Measurements from ENCODE around the gene ZNF683.
"Not testable (repeated sequence)": the region's sequence is repeated elsewhere in the genome, so short reads cannot be mapped to it uniquely, and the experiment has no call there.

The ZNF683 gene

DNA sequence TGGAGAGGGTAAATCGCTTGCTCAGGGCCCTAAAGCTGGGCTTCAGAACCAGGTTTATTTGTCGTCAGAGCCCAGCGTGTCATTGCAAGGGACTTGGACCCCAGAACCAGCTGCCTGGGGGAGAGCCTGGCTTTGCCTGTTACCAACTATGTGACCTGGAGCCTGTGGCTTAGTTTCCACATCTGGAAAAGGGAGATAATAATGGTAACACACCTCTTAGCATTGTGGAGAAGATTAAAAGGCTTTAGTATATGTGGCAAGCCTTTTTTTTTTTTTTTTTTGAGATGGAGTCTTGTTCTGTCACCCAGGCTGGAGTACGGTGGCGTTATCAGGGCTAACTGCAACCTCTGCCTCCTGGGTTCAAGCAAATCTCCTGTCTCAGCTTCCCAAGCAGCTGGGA lies 42.3 kb downstream of the ZNF683 start:
- Mint-ChIP-seq H3K27me3 (peaks cover 27% of the 10 kb centered on the region), H3K27ac (no peak overlapping the region), H3K4me3 (no peak overlapping the region), H3K9me3 (no peaks in the 10 kb centered on the region), H3K4me1 (peaks cover 6% of the 10 kb centered on the region), H3K36me3 (peaks cover 2% of the 10 kb centered on the region)
- CTCF ChIA-PET, result interaction anchor here (1.1 to 19.9 kb wide), 3 partner anchors 9 to 48 kb away, joined by 3 to 632 read pairs (median 6); partner anchors contain the start of gene SH3BGRL3
- no peak for DNase-seq

- H3K36me3 Mint-ChIP-seq, H3K27ac Mint-ChIP-seq, H3K4me1 Mint-ChIP-seq, H3K9me3 Mint-ChIP-seq, H3K4me3 Mint-ChIP-seq, DNase-seq: not testable (repeated sequence)
- peaks cover 20% of the 10 kb centered on the region for H3K27me3 Mint-ChIP-seq
- CTCF ChIA-PET, result interaction anchor here (0.6 to 19.9 kb wide), 5 partner anchors 29 to 168 kb away, joined by 3 to 632 read pairs (median 3); partner anchors contain the start of gene SH3BGRL3
These were observed 43.2 kb downstream of the ZNF683 start for GRCh38 chr1:26329380-26329779.

DNA sequence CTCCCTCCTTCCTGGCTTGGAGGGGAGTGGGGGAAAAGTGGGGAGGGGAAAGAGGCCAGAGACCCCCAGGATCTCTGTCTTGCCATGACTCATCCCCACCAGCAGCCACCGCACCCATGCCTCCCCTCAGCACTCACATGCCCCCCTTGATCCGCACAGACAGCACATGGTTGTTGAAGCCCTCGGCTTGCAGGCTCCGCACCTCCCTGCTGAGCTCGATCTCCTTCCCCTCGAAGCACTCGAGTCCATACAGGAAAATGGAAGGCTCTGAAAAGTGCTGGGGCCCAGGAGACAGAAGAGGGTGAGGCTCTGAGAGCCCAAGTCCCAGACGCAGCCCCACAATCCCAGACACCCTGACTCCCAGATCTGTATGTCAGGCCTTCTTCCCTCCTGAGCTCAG lies 44.0 kb downstream of the ZNF683 start:
- peaks cover 6% of the 10 kb centered on the region for H3K4me1 Mint-ChIP-seq
- CTCF ChIA-PET, result interaction anchor here (0.7 to 19.9 kb wide), 5 partner anchors 22 to 89 kb away, joined by 3 to 632 read pairs (median 3); partner anchors contain the start of gene SH3BGRL3

DNA sequence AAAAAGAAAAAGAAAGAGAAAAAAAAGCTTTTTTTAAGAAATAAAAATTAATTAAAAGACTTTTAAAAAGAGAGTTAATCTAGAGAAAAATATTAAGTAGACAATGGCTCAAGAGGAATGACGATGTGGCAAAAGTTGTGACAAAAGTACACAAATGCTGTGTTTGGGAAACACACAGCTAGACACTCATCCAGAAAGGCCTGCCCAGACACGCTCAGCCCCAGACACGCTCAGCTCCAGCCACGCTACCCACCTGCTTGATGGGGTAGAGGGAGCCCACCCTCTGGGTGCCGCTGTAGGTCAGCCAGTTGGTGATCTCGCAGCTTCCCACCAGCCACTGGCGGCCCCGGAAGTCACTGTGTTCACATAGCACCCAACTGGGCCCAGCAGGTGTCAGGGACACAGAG lies 44.6 kb downstream of the ZNF683 start:
- H3K27ac Mint-ChIP-seq, result no peak overlapping the region
- DNase-seq, result no peak
- peaks cover 14% of the 10 kb centered on the region for H3K36me3 Mint-ChIP-seq
- no peak overlapping the region for H3K4me3 Mint-ChIP-seq
- CTCF ChIA-PET, result interaction anchor here (0.7 to 19.9 kb wide), 3 partner anchors 46 to 89 kb away, joined by 3 to 632 read pairs (median 3); partner anchors contain the start of gene SH3BGRL3
- H3K9me3 Mint-ChIP-seq, result no peaks in the 10 kb centered on the region
- peaks cover 12% of the 10 kb centered on the region for H3K4me1 Mint-ChIP-seq
- H3K27me3 Mint-ChIP-seq, result peaks cover 9% of the 10 kb centered on the region

More for the DNA sequence above, 44.0 kb downstream of the ZNF683 start:
- DNase-seq, result no peak
- H3K9me3 Mint-ChIP-seq, result no peaks in the 10 kb centered on the region
- H3K4me3 Mint-ChIP-seq, result no peak overlapping the region
- peaks cover 9% of the 10 kb centered on the region for H3K36me3 Mint-ChIP-seq
- peaks cover 15% of the 10 kb centered on the region for H3K27me3 Mint-ChIP-seq
- no peak overlapping the region for H3K27ac Mint-ChIP-seq

- Mint-ChIP-seq H3K27me3 (no peaks in the 10 kb centered on the region), H3K9me3 (no peaks in the 10 kb centered on the region), H3K4me3 (no peak overlapping the region), H3K4me1 (peaks cover 41% of the 10 kb centered on the region), H3K36me3 (peaks cover 39% of the 10 kb centered on the region), H3K27ac (no peak overlapping the region)
- DNase-seq, result no peak
- CTCF ChIA-PET, result interaction anchor here (1.1 to 19.9 kb wide), 3 partner anchors 37 to 42 kb away, joined by 3 to 632 read pairs (median 59); partner anchors contain the start of gene SH3BGRL3
These were observed 48.0 kb downstream of the ZNF683 start for GRCh38 chr1:26324550-26324949.

- Mint-ChIP-seq H3K27me3 (no peaks in the 10 kb centered on the region), H3K27ac (no peak overlapping the region), H3K4me1 (peaks cover 44% of the 10 kb centered on the region), H3K9me3 (no peaks in the 10 kb centered on the region), H3K36me3 (peaks cover 51% of the 10 kb centered on the region), H3K4me3 (no peak overlapping the region)
- no peak for DNase-seq
- CTCF ChIA-PET, result interaction anchor here (0.5 to 19.9 kb wide), 8 partner anchors 38 to 154 kb away, joined by 4 to 632 read pairs (median 22); partner anchors contain the start of genes C1orf232, CEP85, SH3BGRL3 and ZNF593
These were observed 49.2 kb downstream of the ZNF683 start for GRCh38 chr1:26323382-26323781.

DNA sequence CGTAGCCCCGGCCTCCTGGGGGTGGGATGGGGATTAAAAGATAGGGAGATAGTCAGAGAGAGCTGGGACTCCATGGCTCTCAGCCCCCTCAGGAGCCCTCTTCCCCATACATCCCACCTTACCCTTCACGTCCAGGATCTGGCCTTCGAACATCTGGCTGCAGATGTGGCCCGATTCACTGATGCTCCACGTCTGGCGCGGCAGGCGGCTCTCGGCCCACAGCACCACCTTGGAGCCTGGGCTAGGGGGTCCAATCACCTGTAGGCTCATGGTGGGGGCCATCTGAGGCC lies 50.6 kb downstream of the ZNF683 start:
- Mint-ChIP-seq H3K4me1 (peaks cover 52% of the 10 kb centered on the region), H3K4me3 (no peak overlapping the region), H3K27ac (no peak overlapping the region), H3K36me3 (peaks cover 59% of the 10 kb centered on the region), H3K27me3 (no peaks in the 10 kb centered on the region), H3K9me3 (no peaks in the 10 kb centered on the region)
- DNase-seq, result no peak
- CTCF ChIA-PET, result interaction anchor here (0.6 to 19.9 kb wide), 15 partner anchors 8 to 195 kb away, joined by 3 to 632 read pairs (median 13); partner anchors contain the start of genes C1orf232, CATSPER4, CEP85 and SH3BGRL3

GRCh38 chr1:26321315-26322041 lies 51.1 kb downstream of the ZNF683 start:
- H3K4me1 Mint-ChIP-seq, result peaks cover 58% of the 10 kb centered on the region
- peak; percentile 97 for DNase-seq
- peaks cover 59% of the 10 kb centered on the region for H3K36me3 Mint-ChIP-seq
- no peaks in the 10 kb centered on the region for H3K27me3 Mint-ChIP-seq
- H3K9me3 Mint-ChIP-seq, result no peaks in the 10 kb centered on the region
- peak overlapping the region; percentile 96 for H3K27ac Mint-ChIP-seq
- CTCF ChIA-PET, result interaction anchor here (0.6 to 19.9 kb wide), 18 partner anchors 9 to 195 kb away, joined by 3 to 632 read pairs (median 10); partner anchors contain the start of genes C1orf232, CATSPER4, CEP85 and SH3BGRL3
- H3K4me3 Mint-ChIP-seq, result peak overlapping the region; percentile 90

DNA sequence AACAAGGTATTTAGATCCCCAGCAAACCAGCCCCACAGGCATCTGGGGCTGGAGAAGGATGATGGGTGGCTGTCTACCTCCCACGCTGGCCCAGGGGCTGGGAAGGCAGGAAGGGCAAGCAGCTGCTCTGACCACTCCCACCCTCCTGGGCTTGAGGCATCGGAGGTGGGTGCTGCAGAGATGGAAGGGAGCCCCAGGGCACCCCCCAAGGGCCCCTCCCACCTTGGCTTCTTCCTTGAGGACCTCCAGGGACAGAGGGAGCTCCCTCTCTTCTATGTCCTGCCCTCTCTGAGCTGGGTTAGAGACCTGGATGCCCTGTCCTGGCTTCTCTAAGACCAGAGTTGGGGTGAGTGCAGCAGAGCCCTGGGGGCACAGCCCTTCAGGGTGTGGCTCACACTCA lies 51.7 kb downstream of the ZNF683 start:
- CTCF ChIA-PET, result interaction anchor here (1.2 to 19.9 kb wide), 13 partner anchors 10 to 151 kb away, joined by 3 to 632 read pairs (median 17); partner anchors contain the start of genes C1orf232, CEP85, SH3BGRL3 and UBXN11
- Mint-ChIP-seq H3K4me1 (peaks cover 63% of the 10 kb centered on the region), H3K36me3 (peaks cover 59% of the 10 kb centered on the region), H3K27ac (peak overlapping the region; percentile 96), H3K4me3 (peak overlapping the region; percentile 90), H3K9me3 (no peaks in the 10 kb centered on the region), H3K27me3 (no peaks in the 10 kb centered on the region)
- no peak for DNase-seq

DNA sequence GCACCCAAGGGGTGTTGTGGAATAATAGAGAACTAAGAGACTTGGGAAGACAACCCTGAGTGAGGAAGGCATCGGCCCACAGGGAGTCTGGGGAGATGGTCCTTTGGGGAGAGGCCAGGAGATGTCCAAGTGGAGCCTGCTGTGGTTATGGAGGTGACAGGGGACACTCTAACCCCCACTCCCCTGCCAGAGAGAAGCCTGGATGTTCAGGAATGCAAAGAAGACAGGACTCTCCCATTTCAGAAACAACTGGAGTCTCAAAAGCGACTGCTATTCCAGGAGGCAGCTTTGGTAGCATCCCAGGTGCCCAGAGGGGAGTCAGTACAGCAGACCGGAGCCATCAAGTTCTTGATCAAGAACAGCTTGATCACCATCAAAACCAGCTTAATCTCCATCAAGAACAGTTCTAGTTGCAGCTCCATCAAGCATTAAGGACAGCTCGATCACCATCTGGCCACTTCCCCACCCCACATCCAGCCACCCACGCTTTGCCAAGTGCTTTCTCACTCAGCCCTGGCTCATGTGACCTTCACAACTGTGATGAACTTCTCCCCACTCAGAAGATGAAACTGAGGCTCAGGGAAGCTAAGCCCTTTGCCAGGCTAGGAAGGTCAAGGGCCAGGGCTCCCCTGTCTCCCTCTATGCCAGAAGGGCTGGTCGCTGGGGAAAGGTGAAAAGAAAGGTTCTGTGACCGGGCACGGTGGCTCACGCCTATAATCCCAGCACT lies 54.0 kb downstream of the ZNF683 start:
- H3K27me3 Mint-ChIP-seq, result no peaks in the 10 kb centered on the region
- H3K36me3 Mint-ChIP-seq, result peaks cover 50% of the 10 kb centered on the region
- peaks cover 79% of the 10 kb centered on the region for H3K4me1 Mint-ChIP-seq
- peak; percentile 44 for DNase-seq
- CTCF ChIA-PET, result interaction anchor here (0.9 to 19.9 kb wide), 9 partner anchors 11 to 149 kb away, joined by 3 to 632 read pairs (median 3); partner anchors contain the start of genes SH3BGRL3, UBXN11 and ZNF593
- H3K9me3 Mint-ChIP-seq, result no peaks in the 10 kb centered on the region
- peak overlapping the region; percentile 90 for H3K4me3 Mint-ChIP-seq
- H3K27ac Mint-ChIP-seq, result peak overlapping the region; percentile 89

GRCh38 chr1:26317612-26318337 lies 54.8 kb downstream of the ZNF683 start, which contains the start of gene CD52:
Gene CD52, plus strand, starts transcription at chr1:26317958. Its CDS starts 60 bp downstream, at chr1:26318018.
- H3K4me1 Mint-ChIP-seq, result peaks cover 78% of the 10 kb centered on the region

GRCh38 chr1:26317146-26317545 lies 55.4 kb downstream of the ZNF683 start:
- Mint-ChIP-seq H3K4me3 (peak overlapping the region; percentile 90), H3K4me1 (peaks cover 72% of the 10 kb centered on the region), H3K9me3 (no peaks in the 10 kb centered on the region), H3K36me3 (peaks cover 38% of the 10 kb centered on the region), H3K27me3 (no peaks in the 10 kb centered on the region), H3K27ac (peak overlapping the region; percentile 89)
- DNase-seq, result no peak
- CTCF ChIA-PET, result interaction anchor here (0.9 to 19.9 kb wide), 5 partner anchors 9 to 83 kb away, joined by 3 to 632 read pairs (median 25); partner anchors contain the start of genes SH3BGRL3 and UBXN11

More at GRCh38 chr1:26317612-26318337, 54.8 kb downstream of the ZNF683 start, which contains the start of gene CD52:
- Mint-ChIP-seq H3K27me3 (no peaks in the 10 kb centered on the region), H3K27ac (peak within 1 kb of the TSS; percentile 89), H3K9me3 (no peaks in the 10 kb centered on the region), H3K36me3 (peaks cover 43% of the 10 kb centered on the region), H3K4me3 (peak within 1 kb of the TSS; percentile 90)
- CTCF ChIA-PET, result interaction anchor here (0.9 to 19.9 kb wide), 7 partner anchors 10 to 148 kb away, joined by 3 to 632 read pairs (median 3); partner anchors contain the start of genes SH3BGRL3, UBXN11 and ZNF593
- DNase-seq, result peak; percentile 88

Measured in activated naive CD4-positive, alpha-beta T cell treated with anti-CD3 and anti-CD28 coated beads, Interleukin-2, amount 10 ng/mL, durations not matched to agents 7 days and 5 days (primary cell).